ENCODE results near the gene TMEM132D.

The TMEM132D gene

DNA sequence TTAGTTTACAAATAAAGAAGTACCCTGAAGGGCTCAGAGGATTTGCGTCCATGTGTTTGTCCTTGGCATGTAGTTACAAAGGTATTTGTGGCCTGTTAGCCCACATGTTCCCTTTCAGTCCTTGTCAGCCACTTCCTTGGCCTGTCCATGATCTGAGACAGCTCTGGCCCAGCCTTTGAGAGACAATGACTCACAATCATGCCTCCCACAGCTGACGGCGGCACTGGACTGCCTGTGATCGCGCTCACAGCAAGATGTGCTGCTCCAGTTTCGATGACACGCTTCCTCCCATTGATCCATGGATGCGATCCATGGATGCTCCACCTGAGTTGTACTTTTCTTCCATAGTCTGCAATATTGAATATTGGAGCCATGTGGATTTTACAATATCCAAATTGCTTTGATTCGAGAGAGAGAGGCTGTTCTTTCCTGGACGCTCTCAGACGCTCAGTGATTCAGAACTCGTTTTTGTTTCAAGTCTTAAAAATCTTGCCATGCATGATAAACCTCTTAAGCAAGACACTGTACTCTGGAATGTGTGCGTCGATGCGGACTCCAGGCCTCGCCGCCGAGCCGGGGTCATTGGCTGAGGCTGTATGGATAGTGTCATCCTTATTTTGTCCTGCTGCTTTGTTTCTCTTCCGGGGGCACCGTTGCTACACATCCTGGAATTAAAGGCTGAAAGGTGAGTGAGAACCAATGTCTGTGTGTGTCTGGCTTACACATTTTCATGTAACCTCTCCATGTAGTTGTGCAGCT, 830.5 kb downstream of the TMEM132D start:
- Histone ChIP-seq H3K9ac (ENCODE audit: low read depth in 1 of 2, low read length in 2 of 2) (no peak overlapping the region), H3K27ac (ENCODE audit: low read depth, low read length) (no peak overlapping the region), H3K36me3 (ENCODE audit: control insufficient read depth in 1 of 2, insufficient read depth in 2 of 2, low read length in 2 of 2) (no peaks in the 10 kb centered on the region), H3K4me3 (ENCODE audit: low read depth in 1 of 2, low read length in 2 of 2) (no peak overlapping the region), H3K9me3 (ENCODE audit: control insufficient read depth in 1 of 2, low read length in 2 of 2) (no peaks in the 10 kb centered on the region), H3K4me1 (ENCODE audit: control insufficient read depth in 1 of 2, insufficient read depth in 2 of 2, low read length in 2 of 2) (no peaks in the 10 kb centered on the region), H3K27me3 (ENCODE audit: control insufficient read depth in 1 of 2, insufficient read depth in 2 of 2, low read length in 2 of 2) (no peaks in the 10 kb centered on the region)

GRCh38 chr12:129071362-129071761, 832.5 kb downstream of the TMEM132D start:
- no peaks in the 10 kb centered on the region for H3K4me1 ChIP-seq (ENCODE audit: control insufficient read depth in 1 of 2, insufficient read depth in 2 of 2, low read length in 2 of 2)
- no peak overlapping the region for H3K4me3 ChIP-seq (ENCODE audit: low read depth in 1 of 2, low read length in 2 of 2)
- no peak overlapping the region for H3K27ac ChIP-seq (ENCODE audit: low read depth, low read length)
- no peaks in the 10 kb centered on the region for H3K36me3 ChIP-seq (ENCODE audit: control insufficient read depth in 1 of 2, insufficient read depth in 2 of 2, low read length in 2 of 2)
- H3K27me3 ChIP-seq (ENCODE audit: control insufficient read depth in 1 of 2, insufficient read depth in 2 of 2, low read length in 2 of 2) = no peaks in the 10 kb centered on the region
- H3K9ac ChIP-seq (ENCODE audit: low read depth in 1 of 2, low read length in 2 of 2) = no peak overlapping the region
- no peaks in the 10 kb centered on the region for H3K9me3 ChIP-seq (ENCODE audit: control insufficient read depth in 1 of 2, low read length in 2 of 2)

- Histone ChIP-seq H3K9me3 (ENCODE audit: control insufficient read depth in 1 of 2, low read length in 2 of 2) (no peaks in the 10 kb centered on the region), H3K9ac (ENCODE audit: low read depth in 1 of 2, low read length in 2 of 2) (no peak overlapping the region), H3K4me1 (ENCODE audit: control insufficient read depth in 1 of 2, insufficient read depth in 2 of 2, low read length in 2 of 2) (no peaks in the 10 kb centered on the region), H3K27me3 (ENCODE audit: control insufficient read depth in 1 of 2, insufficient read depth in 2 of 2, low read length in 2 of 2) (no peaks in the 10 kb centered on the region), H3K27ac (ENCODE audit: low read depth, low read length) (no peak overlapping the region), H3K4me3 (ENCODE audit: low read depth in 1 of 2, low read length in 2 of 2) (no peak overlapping the region), H3K36me3 (ENCODE audit: control insufficient read depth in 1 of 2, insufficient read depth in 2 of 2, low read length in 2 of 2) (no peaks in the 10 kb centered on the region)
These were observed 833.9 kb downstream of the TMEM132D start for GRCh38 chr12:129069886-129070285.

DNA sequence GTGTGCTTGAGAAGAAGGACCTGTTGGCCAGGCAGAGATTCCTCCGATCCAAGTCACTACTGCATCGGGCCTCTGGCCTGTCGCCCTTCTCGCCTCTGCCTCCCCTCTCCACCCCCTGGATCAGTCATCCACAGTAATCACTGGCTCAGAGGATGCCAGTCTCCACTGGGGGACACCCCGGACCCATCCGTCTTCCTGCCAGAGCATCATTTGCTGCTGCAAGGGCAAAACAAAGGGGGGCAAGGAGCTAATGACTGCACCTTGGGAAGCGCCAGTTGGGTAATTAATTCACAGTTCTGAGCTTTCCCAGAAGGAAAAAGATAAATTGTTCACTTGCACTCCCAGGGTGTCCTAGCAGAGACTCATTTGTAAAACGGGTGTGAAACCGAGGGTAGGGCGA, 835.1 kb downstream of the TMEM132D start:
- H3K4me3 ChIP-seq (ENCODE audit: low read depth in 1 of 2, low read length in 2 of 2) = no peak overlapping the region
- H3K4me1 ChIP-seq (ENCODE audit: control insufficient read depth in 1 of 2, insufficient read depth in 2 of 2, low read length in 2 of 2) = no peaks in the 10 kb centered on the region
- no peak overlapping the region for H3K9ac ChIP-seq (ENCODE audit: low read depth in 1 of 2, low read length in 2 of 2)
- no peaks in the 10 kb centered on the region for H3K36me3 ChIP-seq (ENCODE audit: control insufficient read depth in 1 of 2, insufficient read depth in 2 of 2, low read length in 2 of 2)
- no peaks in the 10 kb centered on the region for H3K27me3 ChIP-seq (ENCODE audit: control insufficient read depth in 1 of 2, insufficient read depth in 2 of 2, low read length in 2 of 2)
- H3K27ac ChIP-seq (ENCODE audit: low read depth, low read length) = no peak overlapping the region
- H3K9me3 ChIP-seq (ENCODE audit: control insufficient read depth in 1 of 2, low read length in 2 of 2) = no peaks in the 10 kb centered on the region

GRCh38 chr12:129067491-129067890, 836.3 kb downstream of the TMEM132D start:
- H3K27me3 ChIP-seq (ENCODE audit: control insufficient read depth in 1 of 2, insufficient read depth in 2 of 2, low read length in 2 of 2) = no peaks in the 10 kb centered on the region
- no peaks in the 10 kb centered on the region for H3K9me3 ChIP-seq (ENCODE audit: control insufficient read depth in 1 of 2, low read length in 2 of 2)
- H3K4me3 ChIP-seq (ENCODE audit: low read depth in 1 of 2, low read length in 2 of 2) = no peak overlapping the region
- no peaks in the 10 kb centered on the region for H3K4me1 ChIP-seq (ENCODE audit: control insufficient read depth in 1 of 2, insufficient read depth in 2 of 2, low read length in 2 of 2)
- no peaks in the 10 kb centered on the region for H3K36me3 ChIP-seq (ENCODE audit: control insufficient read depth in 1 of 2, insufficient read depth in 2 of 2, low read length in 2 of 2)
- no peak overlapping the region for H3K27ac ChIP-seq (ENCODE audit: low read depth, low read length)
- H3K9ac ChIP-seq (ENCODE audit: low read depth in 1 of 2, low read length in 2 of 2) = no peak overlapping the region

- Histone ChIP-seq H3K27ac (ENCODE audit: low read depth, low read length) (no peak overlapping the region), H3K4me3 (ENCODE audit: low read depth in 1 of 2, low read length in 2 of 2) (no peak overlapping the region), H3K9ac (ENCODE audit: low read depth in 1 of 2, low read length in 2 of 2) (no peak overlapping the region), H3K4me1 (ENCODE audit: control insufficient read depth in 1 of 2, insufficient read depth in 2 of 2, low read length in 2 of 2) (no peaks in the 10 kb centered on the region), H3K9me3 (ENCODE audit: control insufficient read depth in 1 of 2, low read length in 2 of 2) (no peaks in the 10 kb centered on the region), H3K27me3 (ENCODE audit: control insufficient read depth in 1 of 2, insufficient read depth in 2 of 2, low read length in 2 of 2) (no peaks in the 10 kb centered on the region), H3K36me3 (ENCODE audit: control insufficient read depth in 1 of 2, insufficient read depth in 2 of 2, low read length in 2 of 2) (no peaks in the 10 kb centered on the region)
These were observed 839.5 kb downstream of the TMEM132D start for GRCh38 chr12:129064209-129064855.

- no peaks in the 10 kb centered on the region for H3K36me3 ChIP-seq (ENCODE audit: control insufficient read depth in 1 of 2, insufficient read depth in 2 of 2, low read length in 2 of 2)
- no peak overlapping the region for H3K4me3 ChIP-seq (ENCODE audit: low read depth in 1 of 2, low read length in 2 of 2)
- H3K9me3 ChIP-seq (ENCODE audit: control insufficient read depth in 1 of 2, low read length in 2 of 2) = no peaks in the 10 kb centered on the region
- no peaks in the 10 kb centered on the region for H3K27me3 ChIP-seq (ENCODE audit: control insufficient read depth in 1 of 2, insufficient read depth in 2 of 2, low read length in 2 of 2)
- no peaks in the 10 kb centered on the region for H3K4me1 ChIP-seq (ENCODE audit: control insufficient read depth in 1 of 2, insufficient read depth in 2 of 2, low read length in 2 of 2)
- H3K27ac ChIP-seq (ENCODE audit: low read depth, low read length) = no peak overlapping the region
- no peak overlapping the region for H3K9ac ChIP-seq (ENCODE audit: low read depth in 1 of 2, low read length in 2 of 2)
These were observed 840.2 kb downstream of the TMEM132D start for GRCh38 chr12:129063600-129063999.

GRCh38 chr12:129053232-129053631, 850.6 kb downstream of the TMEM132D start:
- Histone ChIP-seq H3K27me3 (ENCODE audit: control insufficient read depth in 1 of 2, insufficient read depth in 2 of 2, low read length in 2 of 2) (no peaks in the 10 kb centered on the region), H3K27ac (ENCODE audit: low read depth, low read length) (no peak overlapping the region), H3K4me3 (ENCODE audit: low read depth in 1 of 2, low read length in 2 of 2) (no peak overlapping the region), H3K36me3 (ENCODE audit: control insufficient read depth in 1 of 2, insufficient read depth in 2 of 2, low read length in 2 of 2) (no peaks in the 10 kb centered on the region), H3K9ac (ENCODE audit: low read depth in 1 of 2, low read length in 2 of 2) (no peak overlapping the region), H3K4me1 (ENCODE audit: control insufficient read depth in 1 of 2, insufficient read depth in 2 of 2, low read length in 2 of 2) (no peaks in the 10 kb centered on the region), H3K9me3 (ENCODE audit: control insufficient read depth in 1 of 2, low read length in 2 of 2) (no peaks in the 10 kb centered on the region)

GRCh38 chr12:129052373-129052772, 851.5 kb downstream of the TMEM132D start:
- no peak overlapping the region for H3K4me3 ChIP-seq (ENCODE audit: low read depth in 1 of 2, low read length in 2 of 2)
- H3K9ac ChIP-seq (ENCODE audit: low read depth in 1 of 2, low read length in 2 of 2) = no peak overlapping the region
- no peaks in the 10 kb centered on the region for H3K4me1 ChIP-seq (ENCODE audit: control insufficient read depth in 1 of 2, insufficient read depth in 2 of 2, low read length in 2 of 2)
- no peaks in the 10 kb centered on the region for H3K36me3 ChIP-seq (ENCODE audit: control insufficient read depth in 1 of 2, insufficient read depth in 2 of 2, low read length in 2 of 2)
- no peaks in the 10 kb centered on the region for H3K27me3 ChIP-seq (ENCODE audit: control insufficient read depth in 1 of 2, insufficient read depth in 2 of 2, low read length in 2 of 2)
- no peaks in the 10 kb centered on the region for H3K9me3 ChIP-seq (ENCODE audit: control insufficient read depth in 1 of 2, low read length in 2 of 2)
- no peak overlapping the region for H3K27ac ChIP-seq (ENCODE audit: low read depth, low read length)

DNA sequence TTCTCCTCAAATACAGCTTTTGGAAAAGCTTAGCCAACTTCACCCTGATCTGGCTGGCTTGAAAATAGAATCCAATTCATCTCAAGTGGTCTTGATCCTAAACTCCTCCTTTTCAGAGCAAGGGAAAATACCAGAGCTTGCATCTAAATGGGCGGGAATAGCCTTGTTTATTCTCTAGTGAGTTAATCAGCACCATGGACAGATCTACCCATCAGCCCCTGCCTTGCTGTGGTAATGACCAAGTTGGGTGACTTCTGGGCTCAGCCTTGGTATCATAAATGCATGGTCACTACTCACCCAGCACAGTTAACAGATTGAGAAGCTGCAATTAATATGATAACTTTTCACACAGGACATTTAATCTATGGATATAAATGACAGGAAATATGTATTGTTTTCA, 853.9 kb downstream of the TMEM132D start:
- H3K27ac ChIP-seq (ENCODE audit: low read depth, low read length) = no peak overlapping the region
- H3K36me3 ChIP-seq (ENCODE audit: control insufficient read depth in 1 of 2, insufficient read depth in 2 of 2, low read length in 2 of 2) = no peaks in the 10 kb centered on the region
- H3K27me3 ChIP-seq (ENCODE audit: control insufficient read depth in 1 of 2, insufficient read depth in 2 of 2, low read length in 2 of 2) = no peaks in the 10 kb centered on the region
- no peaks in the 10 kb centered on the region for H3K9me3 ChIP-seq (ENCODE audit: control insufficient read depth in 1 of 2, low read length in 2 of 2)
- no peaks in the 10 kb centered on the region for H3K4me1 ChIP-seq (ENCODE audit: control insufficient read depth in 1 of 2, insufficient read depth in 2 of 2, low read length in 2 of 2)
- H3K9ac ChIP-seq (ENCODE audit: low read depth in 1 of 2, low read length in 2 of 2) = no peak overlapping the region
- no peak overlapping the region for H3K4me3 ChIP-seq (ENCODE audit: low read depth in 1 of 2, low read length in 2 of 2)
